Activated naive CD8-positive, alpha-beta T cell treated with anti-CD3 and anti-CD28 coated beads for 36 hours (primary cell): ENCODE data around the gene ACVR1B. TPM values are rescaled to one million over a fixed set of nuclear protein-coding genes. Genes with fewer than 3 reads are reported as not detected.

ENCODE experiments used
- DNase-seq: peaks from one replicate; pipeline ENCODE4 v3.0.0; 2021
- H3K27ac Mint-ChIP-seq: one replicate; pipeline ENCODE4 v1.8.0; 2022; ENCODE audit warnings: mild to moderate bottlenecking, moderate library complexity, mixed read lengths
- H3K27me3 Mint-ChIP-seq: one replicate; pipeline ENCODE4 v1.8.0; 2022; ENCODE audit warnings: mild to moderate bottlenecking, mixed read lengths
- H3K36me3 Mint-ChIP-seq: one replicate; pipeline ENCODE4 v1.8.0; 2021; ENCODE audit warnings: mild to moderate bottlenecking, mixed read lengths
- H3K4me1 Mint-ChIP-seq: one replicate; pipeline ENCODE4 v1.8.0; 2021; ENCODE audit warnings: mixed read lengths
- H3K4me3 Mint-ChIP-seq: one replicate; pipeline ENCODE4 v1.8.0; 2022; ENCODE audit warnings: mild to moderate bottlenecking, moderate library complexity, mixed read lengths
- H3K9me3 Mint-ChIP-seq: one replicate; pipeline ENCODE4 v1.8.0; 2022; ENCODE audit warnings: mixed read lengths
- total RNA-seq, 2 experiments: library from RNA; stranded (reverse); gene quantifications; one replicate each; pipeline ENCODE4 v1.2.3, GENCODE V29; 2021

The ACVR1B gene
- total RNA-seq, 2 experiments from 2014 or later, result 9.9 to 10.2 TPM

DNA sequence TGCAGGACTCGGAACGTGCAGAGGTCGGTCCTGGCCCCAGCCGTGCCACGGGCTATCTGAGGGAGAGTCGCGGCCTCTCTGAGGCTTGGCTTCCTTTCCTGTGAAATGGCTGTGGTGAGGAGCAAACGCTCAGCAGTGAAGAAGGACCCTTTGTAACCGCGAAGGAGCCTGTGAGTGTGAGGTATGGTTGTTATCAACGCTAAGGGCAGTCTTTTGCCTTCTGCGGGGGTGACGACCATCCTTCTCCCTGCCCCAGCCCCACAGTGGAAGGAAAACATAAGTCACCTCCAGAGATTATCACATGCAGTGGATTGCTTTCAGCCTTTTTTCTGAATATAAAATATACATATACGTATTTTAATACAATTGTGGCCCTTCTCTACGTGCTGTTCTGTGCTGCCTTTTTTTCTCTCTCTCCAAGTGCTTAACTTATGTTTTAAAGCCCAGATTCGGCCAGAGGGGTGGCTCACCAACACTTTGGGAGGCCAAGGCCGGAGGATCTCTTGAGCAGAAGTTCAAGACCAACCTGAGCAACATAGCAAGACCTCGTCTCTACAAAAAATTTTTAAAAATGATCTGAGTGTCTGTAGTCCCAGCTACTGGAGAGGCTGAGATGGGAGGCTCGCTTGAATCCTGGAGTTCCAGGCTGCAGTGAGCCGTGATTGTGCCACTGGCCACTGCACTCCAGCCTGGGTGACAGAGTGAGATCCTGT, 72.6 kb downstream of the ACVR1B start:
- peaks cover 3% of the 10 kb centered on the region for H3K27me3 Mint-ChIP-seq
- H3K4me1 Mint-ChIP-seq, result peaks cover 46% of the 10 kb centered on the region
- no peak for DNase-seq
- H3K36me3 Mint-ChIP-seq, result peaks cover 2% of the 10 kb centered on the region
- no peaks in the 10 kb centered on the region for H3K9me3 Mint-ChIP-seq
- H3K27ac Mint-ChIP-seq, result peak overlapping the region; percentile 93
- peak overlapping the region; percentile 87 for H3K4me3 Mint-ChIP-seq

DNA sequence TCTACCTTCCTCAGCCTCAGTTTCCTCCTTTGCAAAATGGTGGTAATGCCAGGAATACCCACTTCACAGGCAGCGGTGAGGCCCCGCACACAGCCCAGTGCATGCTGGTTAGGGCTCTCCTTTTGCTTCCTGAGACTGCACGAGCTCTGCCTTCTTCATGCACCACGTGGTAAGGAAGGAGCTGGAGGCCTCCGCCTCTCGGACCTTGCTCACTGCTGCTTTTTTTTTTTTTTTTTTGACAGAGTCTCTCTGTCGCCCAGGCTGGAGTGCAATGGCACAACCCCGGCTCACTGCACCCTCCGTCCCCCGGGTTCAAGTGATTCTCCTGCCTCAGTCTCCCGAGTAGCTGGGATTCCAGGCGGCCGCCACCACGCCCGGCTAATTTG, 73.3 kb downstream of the ACVR1B start:
- Mint-ChIP-seq H3K4me3 (peak overlapping the region; percentile 87), H3K36me3 (peaks cover 2% of the 10 kb centered on the region), H3K27ac (peak overlapping the region; percentile 93), H3K9me3 (no peaks in the 10 kb centered on the region), H3K27me3 (peaks cover 3% of the 10 kb centered on the region), H3K4me1 (peaks cover 46% of the 10 kb centered on the region)
- peak; percentile 74 for DNase-seq

DNA sequence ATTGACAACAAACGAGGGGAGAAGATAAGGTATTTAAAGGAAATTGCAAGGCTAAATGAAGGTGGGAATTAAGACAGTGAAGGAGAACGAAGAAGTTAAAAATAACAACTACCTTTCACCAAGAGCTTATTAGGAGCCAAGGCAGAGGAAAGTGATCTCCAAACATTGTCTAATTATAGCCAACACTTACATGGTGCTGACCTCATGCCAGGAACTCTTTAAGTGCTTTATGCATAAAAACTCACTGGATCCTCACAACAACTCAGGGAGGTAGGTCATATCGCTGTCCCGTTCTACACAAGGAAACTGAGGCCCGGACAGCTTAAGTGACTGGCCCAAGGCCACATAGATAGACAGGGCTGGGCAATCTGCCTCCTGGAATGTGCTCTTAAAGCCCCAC, 74.8 kb downstream of the ACVR1B start:
- Mint-ChIP-seq H3K36me3 (peaks cover 2% of the 10 kb centered on the region), H3K4me1 (peaks cover 33% of the 10 kb centered on the region), H3K4me3 (peak overlapping the region; percentile 87), H3K27me3 (peaks cover 3% of the 10 kb centered on the region), H3K27ac (peak overlapping the region; percentile 93), H3K9me3 (no peaks in the 10 kb centered on the region)
- DNase-seq, result no peak

DNA sequence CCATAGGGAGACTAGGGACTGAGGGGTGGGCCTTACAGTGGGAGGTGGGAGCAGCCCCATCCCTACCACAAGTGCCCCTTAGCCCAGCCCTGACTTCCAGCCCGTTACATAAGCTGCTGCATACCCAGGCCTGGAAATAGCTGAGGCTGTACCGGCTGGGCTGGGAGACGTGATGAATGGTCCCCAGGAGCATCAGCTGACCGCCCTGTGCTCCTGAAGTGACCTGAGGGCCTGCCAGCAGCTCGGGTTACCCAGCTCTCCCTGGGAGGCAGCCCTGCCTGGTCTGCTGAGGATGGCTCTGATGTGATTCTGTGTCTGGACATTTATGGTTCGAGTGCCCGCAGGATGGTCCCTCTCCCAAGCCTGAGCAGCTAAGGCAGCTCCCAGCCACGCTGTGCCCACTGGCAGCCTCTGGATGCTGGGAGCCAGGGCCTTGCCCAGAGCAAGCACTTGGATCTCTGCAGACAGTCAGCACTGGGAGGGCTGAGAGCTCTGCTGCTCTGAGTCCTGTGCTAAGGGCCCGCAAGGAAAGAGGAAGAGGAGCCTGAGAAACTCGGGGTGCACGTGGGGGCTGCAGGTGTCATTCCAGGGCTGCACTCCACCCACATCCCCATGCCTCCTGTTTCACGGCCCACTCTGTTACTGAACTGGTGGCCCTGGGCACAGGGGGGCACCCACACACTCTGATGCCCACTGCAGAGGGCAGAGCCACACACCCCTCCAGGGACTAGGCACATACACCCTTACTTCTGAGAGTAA, 75.8 kb downstream of the ACVR1B start:
- no peak for DNase-seq
- H3K4me3 Mint-ChIP-seq, result no peak overlapping the region
- peaks cover 2% of the 10 kb centered on the region for H3K36me3 Mint-ChIP-seq
- H3K4me1 Mint-ChIP-seq, result peaks cover 33% of the 10 kb centered on the region
- H3K9me3 Mint-ChIP-seq, result no peaks in the 10 kb centered on the region
- H3K27ac Mint-ChIP-seq, result no peak overlapping the region
- H3K27me3 Mint-ChIP-seq, result no peaks in the 10 kb centered on the region

DNA sequence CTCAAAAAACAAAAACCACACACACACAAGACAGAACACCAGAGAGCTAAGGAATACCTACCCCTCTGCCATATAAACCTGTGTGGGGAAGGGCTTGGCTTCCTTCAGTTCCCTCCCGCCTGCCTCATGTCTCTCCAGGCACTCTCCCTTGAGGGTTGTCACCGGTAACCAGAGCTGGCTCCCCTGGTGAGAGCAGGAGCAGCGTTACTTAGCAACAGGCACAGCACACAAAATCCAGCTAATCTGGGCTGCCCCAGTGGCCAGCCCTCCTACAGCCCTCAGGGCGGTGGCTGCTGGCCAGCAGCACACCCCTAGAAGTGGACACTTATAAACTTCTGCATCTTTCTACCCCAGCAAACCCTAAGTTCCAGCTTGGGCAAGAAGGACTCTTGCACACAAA, 78.2 kb downstream of the ACVR1B start:
- H3K27me3 Mint-ChIP-seq, result no peaks in the 10 kb centered on the region
- H3K4me3 Mint-ChIP-seq, result no peak overlapping the region
- H3K36me3 Mint-ChIP-seq, result peaks cover 2% of the 10 kb centered on the region
- peaks cover 41% of the 10 kb centered on the region for H3K4me1 Mint-ChIP-seq
- DNase-seq, result no peak
- H3K9me3 Mint-ChIP-seq, result no peaks in the 10 kb centered on the region
- H3K27ac Mint-ChIP-seq, result no peak overlapping the region

DNA sequence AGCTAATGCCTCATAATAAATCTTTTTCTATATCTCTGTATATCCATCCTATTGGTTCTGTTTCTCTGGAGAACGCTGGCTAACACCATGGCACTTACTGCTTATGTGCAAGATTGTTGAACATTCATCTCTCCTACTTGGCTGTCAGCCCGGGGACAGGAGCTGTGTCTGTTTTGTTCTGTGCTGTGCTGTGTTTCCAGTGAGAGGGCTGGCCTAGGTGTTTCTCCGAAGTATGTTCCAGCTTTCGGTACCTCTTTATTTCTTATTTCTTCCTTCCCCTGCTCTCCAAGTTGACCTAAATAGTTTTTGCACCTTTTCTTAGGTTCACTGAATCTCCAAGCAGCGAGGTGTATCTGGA, 80.9 kb downstream of the ACVR1B start:
- H3K27me3 Mint-ChIP-seq, result no peaks in the 10 kb centered on the region
- peak overlapping the region; percentile 85 for H3K27ac Mint-ChIP-seq
- no peaks in the 10 kb centered on the region for H3K9me3 Mint-ChIP-seq
- no peak for DNase-seq
- H3K4me1 Mint-ChIP-seq, result peaks cover 42% of the 10 kb centered on the region
- peak overlapping the region; percentile 79 for H3K4me3 Mint-ChIP-seq
- H3K36me3 Mint-ChIP-seq, result no peaks in the 10 kb centered on the region

DNA sequence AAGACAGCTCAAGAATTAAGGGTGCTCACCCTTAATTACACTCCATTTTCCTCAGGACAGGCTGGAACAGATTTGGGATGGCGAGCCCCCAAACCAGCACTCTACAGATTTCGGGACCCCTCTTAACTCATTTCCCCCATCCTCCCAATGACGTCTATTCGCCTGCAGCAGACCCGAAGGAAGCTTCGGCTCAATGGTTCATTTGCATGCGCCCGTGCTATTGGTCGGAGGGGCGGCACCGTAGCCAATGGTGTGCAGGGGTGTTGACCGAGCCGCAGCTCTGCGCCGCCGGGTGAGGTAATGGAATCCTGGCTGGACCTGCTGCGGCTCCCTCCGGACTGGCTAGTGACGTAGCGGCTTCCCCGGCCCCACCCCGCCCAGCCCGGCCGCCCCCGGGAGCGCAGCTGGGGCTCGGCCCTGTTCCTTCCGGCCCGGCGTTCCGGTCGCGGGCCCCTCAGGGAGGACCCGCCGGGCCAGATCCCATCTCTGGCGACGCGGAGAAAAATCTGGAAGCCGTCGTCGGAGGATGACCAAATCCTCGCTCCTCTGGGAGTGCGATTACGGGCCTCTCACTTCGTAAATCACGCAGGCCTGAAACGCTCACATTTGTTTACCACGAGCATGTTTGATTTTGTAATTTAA, 81.4 kb downstream of the ACVR1B start:
- H3K27me3 Mint-ChIP-seq, result no peaks in the 10 kb centered on the region
- H3K36me3 Mint-ChIP-seq, result no peaks in the 10 kb centered on the region
- peak overlapping the region; percentile 79 for H3K4me3 Mint-ChIP-seq
- no peaks in the 10 kb centered on the region for H3K9me3 Mint-ChIP-seq
- H3K27ac Mint-ChIP-seq, result peak overlapping the region; percentile 87
- H3K4me1 Mint-ChIP-seq, result peaks cover 39% of the 10 kb centered on the region
- DNase-seq, result peak; percentile 94

DNA sequence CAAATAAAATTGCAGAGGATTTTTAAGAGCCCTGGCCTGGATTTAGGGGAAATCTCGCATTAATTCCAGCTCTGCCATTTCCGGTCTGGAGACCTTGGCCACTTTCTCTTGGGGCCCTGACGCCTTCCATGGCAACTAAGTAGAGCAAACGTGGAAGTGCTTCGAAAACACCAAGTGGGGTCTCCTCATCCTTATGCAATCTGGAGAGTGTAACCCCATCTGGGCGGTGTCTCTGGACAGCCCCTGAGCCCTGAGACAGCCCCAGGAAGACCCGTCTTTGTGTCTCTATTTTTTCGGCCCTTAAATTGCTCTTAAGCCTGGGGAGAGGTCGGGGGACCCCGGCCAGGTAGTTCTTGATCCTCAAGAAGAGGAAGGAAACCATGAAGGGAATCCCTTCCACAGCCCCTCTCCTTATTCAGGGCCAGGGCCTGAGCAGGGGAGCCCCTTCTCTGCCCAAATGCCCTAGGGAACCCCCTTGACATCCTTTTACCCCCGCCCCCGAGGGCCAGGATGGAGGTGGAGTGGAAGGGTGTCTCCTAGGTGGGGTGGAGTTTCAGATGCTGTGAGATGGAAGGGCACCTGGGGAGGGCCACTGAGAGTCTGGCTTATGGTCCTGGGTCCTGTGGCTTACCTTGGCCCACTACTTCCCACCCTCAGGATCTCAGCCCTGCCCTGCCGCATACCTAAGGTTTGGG, 82.1 kb downstream of the ACVR1B start:
- no peak for DNase-seq
- Mint-ChIP-seq H3K4me1 (peaks cover 45% of the 10 kb centered on the region), H3K4me3 (peak overlapping the region; percentile 75), H3K36me3 (peaks cover 5% of the 10 kb centered on the region), H3K27me3 (no peaks in the 10 kb centered on the region), H3K27ac (peak overlapping the region; percentile 87), H3K9me3 (no peaks in the 10 kb centered on the region)

DNA sequence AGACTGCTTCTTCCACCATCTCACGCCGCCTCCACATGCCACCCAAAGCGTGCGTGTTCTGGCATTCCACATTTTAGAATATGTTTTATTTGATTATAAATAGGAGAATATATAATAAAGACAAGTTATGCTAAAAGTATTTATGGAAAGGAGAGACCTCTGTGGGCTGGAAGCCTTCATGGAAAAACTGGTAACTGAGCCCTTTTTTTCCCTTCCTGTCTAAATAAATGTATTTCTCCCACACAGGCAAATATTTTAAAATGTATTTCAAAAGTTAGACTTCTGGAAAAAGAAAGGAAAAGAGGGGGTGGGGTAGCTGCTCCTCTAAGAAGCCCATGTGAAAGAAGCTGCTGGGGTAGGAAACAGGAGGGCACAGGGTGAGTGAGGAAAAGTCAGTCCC, 83.7 kb downstream of the ACVR1B start:
- Mint-ChIP-seq H3K9me3 (no peaks in the 10 kb centered on the region), H3K27ac (no peak overlapping the region), H3K4me3 (peak overlapping the region; percentile 25), H3K4me1 (peaks cover 61% of the 10 kb centered on the region), H3K36me3 (peaks cover 11% of the 10 kb centered on the region), H3K27me3 (no peaks in the 10 kb centered on the region)
- no peak for DNase-seq

DNA sequence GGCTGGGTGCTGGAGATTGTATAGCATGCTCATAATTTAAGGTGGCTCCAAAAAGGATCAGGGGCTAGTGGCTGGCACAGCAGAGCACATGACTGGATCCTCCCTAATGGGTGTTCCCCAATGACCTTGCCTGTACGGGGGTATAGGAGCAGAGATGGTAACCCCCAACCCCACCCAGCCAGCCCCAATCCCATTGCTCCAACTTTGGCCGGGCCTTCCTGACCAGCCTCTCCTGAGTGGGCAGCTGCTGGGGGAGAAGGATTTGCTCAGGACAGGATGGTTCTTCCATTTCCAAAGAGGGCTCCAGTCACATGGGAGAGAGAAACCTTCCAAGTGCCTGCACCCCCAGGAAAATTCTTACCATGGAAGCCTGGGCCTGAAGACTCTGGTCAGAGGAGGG, 84.4 kb downstream of the ACVR1B start:
- no peak for DNase-seq
- Mint-ChIP-seq H3K9me3 (no peaks in the 10 kb centered on the region), H3K4me3 (peak overlapping the region; percentile 60), H3K27ac (peak overlapping the region; percentile 69), H3K27me3 (no peaks in the 10 kb centered on the region), H3K4me1 (peaks cover 68% of the 10 kb centered on the region), H3K36me3 (peaks cover 15% of the 10 kb centered on the region)

DNA sequence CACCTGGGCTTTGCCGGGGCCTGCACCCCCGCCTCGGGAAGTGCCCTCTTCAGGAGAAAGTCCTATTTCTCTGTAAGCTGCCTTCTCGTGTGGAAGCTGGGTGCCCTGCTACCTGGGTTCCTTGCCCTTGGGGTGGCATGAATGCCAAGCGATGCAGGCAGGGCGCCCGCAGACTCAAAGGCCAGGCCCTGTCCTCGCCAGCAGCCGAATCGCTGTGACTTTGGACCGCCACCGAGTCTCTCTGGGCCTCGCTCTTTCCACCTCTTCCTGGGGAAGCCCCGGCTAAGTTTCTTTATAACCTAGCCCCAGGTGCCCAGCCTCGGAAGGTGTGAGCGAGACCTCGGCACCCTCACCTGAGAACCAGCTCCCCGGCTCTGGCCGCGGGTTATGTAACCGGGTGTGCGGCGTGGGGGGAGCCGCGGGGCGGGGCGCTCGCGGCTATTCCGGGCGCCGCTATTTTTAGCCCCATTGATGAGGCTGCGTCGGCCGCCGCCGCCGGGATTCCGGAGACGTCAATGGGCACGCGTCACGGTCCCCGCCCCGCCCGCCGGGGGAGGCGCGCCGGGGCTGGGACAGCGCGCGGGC, 85.2 kb downstream of the ACVR1B start:
- peak; percentile 85 for DNase-seq
- H3K27ac Mint-ChIP-seq, result peak overlapping the region; percentile 69
- H3K9me3 Mint-ChIP-seq, result no peaks in the 10 kb centered on the region
- H3K36me3 Mint-ChIP-seq, result peaks cover 18% of the 10 kb centered on the region
- no peaks in the 10 kb centered on the region for H3K27me3 Mint-ChIP-seq
- H3K4me3 Mint-ChIP-seq, result peak overlapping the region; percentile 60
- peaks cover 75% of the 10 kb centered on the region for H3K4me1 Mint-ChIP-seq

DNA sequence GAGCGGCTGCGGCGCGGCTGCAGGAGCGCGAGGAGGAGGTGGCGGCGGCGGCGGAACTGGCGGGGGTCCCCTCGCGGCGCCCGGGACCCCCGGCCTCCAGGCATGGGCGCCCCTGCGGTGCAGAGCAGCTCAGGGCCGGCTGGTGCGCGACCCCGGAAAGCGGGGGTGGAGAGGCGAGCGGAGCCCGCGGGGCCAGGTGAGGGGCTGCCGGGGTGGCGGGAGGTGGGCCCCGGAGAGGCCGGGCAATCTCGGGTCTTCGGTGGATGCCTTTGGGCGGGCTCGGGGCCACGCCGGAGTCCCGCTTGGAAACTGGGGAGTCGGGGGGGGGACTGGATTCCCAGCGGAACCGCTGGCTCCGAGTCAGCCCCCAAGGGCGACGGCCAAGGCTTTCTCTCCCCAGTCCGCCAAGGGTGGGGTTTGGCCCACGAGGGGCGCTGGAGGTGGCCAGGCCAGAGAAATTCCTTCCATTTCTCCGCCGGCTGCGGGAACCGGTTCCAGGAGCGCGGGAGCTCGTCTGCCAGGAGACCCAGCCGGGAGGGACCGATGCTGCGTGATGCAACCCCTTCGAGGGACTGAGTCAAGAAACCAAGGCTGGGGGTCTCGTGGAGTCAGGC, 85.9 kb downstream of the ACVR1B start:
- DNase-seq, result peak; percentile 60
- Mint-ChIP-seq H3K27ac (peak overlapping the region; percentile 80), H3K4me3 (peak overlapping the region; percentile 83), H3K9me3 (no peaks in the 10 kb centered on the region), H3K27me3 (no peaks in the 10 kb centered on the region), H3K4me1 (peaks cover 80% of the 10 kb centered on the region), H3K36me3 (peaks cover 25% of the 10 kb centered on the region)

DNA sequence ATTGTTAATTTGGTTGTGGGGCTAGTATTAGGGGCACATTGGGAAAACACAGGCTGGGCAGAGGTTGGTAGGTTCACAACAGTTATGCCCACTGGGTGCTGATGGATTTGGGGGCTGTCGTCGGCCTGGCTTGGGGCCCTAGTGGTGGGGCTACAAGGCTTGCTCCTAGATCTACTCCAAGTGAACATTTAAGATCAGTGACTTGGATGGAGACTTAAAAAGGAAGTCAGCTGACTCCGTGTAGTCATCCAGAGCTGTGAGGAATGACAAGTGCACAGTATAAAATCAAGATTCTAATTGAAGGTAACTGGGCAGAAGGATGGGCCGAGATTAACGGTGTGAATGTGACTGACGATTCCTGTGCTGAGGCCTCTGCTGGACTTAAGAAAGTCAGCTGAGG, 86.9 kb downstream of the ACVR1B start:
- H3K27ac Mint-ChIP-seq, result peak overlapping the region; percentile 80
- peak overlapping the region; percentile 83 for H3K4me3 Mint-ChIP-seq
- peaks cover 28% of the 10 kb centered on the region for H3K36me3 Mint-ChIP-seq
- DNase-seq, result no peak
- no peaks in the 10 kb centered on the region for H3K9me3 Mint-ChIP-seq
- H3K4me1 Mint-ChIP-seq, result peaks cover 79% of the 10 kb centered on the region
- H3K27me3 Mint-ChIP-seq, result no peaks in the 10 kb centered on the region

DNA sequence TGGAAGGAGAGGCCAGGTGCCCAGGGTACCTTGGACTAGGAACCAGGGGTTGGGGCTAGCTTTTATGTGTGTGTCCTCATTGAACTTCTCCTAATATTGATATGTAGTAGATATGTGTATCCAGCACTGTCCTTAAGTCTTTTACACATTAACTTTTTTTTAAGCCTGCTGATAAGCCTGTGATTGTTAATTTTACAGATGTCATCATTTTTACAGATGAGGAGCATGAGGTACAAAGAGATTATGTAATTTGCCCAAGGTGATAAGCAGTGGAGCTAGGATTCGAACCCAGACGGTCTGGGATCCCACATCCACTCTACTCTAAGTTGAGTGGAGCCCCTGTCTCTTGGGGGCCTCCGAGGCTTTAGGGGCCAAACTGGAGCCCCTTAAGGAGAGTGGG, 89.5 kb downstream of the ACVR1B start:
- no peak for DNase-seq
- H3K9me3 Mint-ChIP-seq, result no peaks in the 10 kb centered on the region
- no peak overlapping the region for H3K27ac Mint-ChIP-seq
- H3K27me3 Mint-ChIP-seq, result no peaks in the 10 kb centered on the region
- H3K36me3 Mint-ChIP-seq, result peaks cover 34% of the 10 kb centered on the region
- H3K4me1 Mint-ChIP-seq, result peaks cover 61% of the 10 kb centered on the region
- H3K4me3 Mint-ChIP-seq, result peak overlapping the region; percentile 83
